ENCODE data around the gene NR5A2. TPM values are rescaled to one million over a fixed set of nuclear protein-coding genes. Genes with fewer than 3 reads are reported as not detected.

The NR5A2 gene
- total RNA-seq, 6 donors from 2014 or later: under 0.01 to 7.8 (median 2.1) TPM

- Histone ChIP-seq H3K27me3 (no peaks in the 10 kb centered on the region), H3K9me3 (no peaks in the 10 kb centered on the region), H3K36me3 (no peaks in the 10 kb centered on the region), H3K4me3 (no peak overlapping the region), H3K4me1 (no peaks in the 10 kb centered on the region), H3K27ac (no peak overlapping the region)
- 85 to 89% methylated on average over 3 of the region's 3 CpGs for WGBS, 2 donors
- DNase-seq (no peak), ATAC-seq (ENCODE audit: low FRiP score in 2 of 2) (no peak)
- no peak for TF ChIP-seq POLR2AphosphoS5 (IDR thresholded peaks at IDR 0.05)
- no peak for TF ChIP-seq EP300 (IDR thresholded peaks at IDR 0.05)
- TF ChIP-seq POLR2A (IDR thresholded peaks at IDR 0.05): no peak
- TF ChIP-seq, protein P1, sequence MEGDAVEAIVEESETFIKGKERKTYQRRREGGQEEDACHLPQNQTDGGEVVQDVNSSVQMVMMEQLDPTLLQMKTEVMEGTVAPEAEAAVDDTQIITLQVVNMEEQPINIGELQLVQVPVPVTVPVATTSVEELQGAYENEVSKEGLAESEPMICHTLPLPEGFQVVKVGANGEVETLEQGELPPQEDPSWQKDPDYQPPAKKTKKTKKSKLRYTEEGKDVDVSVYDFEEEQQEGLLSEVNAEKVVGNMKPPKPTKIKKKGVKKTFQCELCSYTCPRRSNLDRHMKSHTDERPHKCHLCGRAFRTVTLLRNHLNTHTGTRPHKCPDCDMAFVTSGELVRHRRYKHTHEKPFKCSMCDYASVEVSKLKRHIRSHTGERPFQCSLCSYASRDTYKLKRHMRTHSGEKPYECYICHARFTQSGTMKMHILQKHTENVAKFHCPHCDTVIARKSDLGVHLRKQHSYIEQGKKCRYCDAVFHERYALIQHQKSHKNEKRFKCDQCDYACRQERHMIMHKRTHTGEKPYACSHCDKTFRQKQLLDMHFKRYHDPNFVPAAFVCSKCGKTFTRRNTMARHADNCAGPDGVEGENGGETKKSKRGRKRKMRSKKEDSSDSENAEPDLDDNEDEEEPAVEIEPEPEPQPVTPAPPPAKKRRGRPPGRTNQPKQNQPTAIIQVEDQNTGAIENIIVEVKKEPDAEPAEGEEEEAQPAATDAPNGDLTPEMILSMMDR (IDR thresholded peaks at IDR 0.05): no peak
Observed at GRCh38 chr1:199983531-199983930, 44.0 kb upstream of the NR5A2 start.

DNA sequence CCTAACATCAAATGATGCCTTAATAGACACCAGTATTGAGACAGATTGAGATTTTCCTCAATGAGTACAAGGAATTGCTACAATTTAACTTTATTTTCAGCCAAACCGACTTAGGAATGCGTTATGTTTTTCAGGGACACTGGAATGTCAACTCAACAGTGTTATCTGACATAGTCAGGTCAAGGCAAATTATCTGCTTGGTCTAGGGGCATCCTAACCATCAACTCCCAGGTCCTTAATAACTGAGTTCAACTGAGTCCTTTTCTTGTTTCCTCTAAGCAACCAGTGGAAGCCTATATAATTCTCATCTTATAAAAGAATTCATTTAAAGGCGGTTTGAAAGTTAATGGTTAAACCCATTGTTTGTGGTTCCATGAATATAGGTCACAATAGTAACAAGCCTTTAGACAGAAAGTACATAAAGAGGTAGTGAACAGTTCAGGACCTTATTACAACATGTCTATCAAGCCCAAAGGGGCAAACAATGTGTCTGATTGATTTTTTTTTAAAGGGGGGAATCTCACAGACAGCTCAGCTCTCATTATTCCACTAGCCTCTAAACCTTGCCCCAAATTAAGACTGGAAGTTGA is 32.3 kb upstream of the NR5A2 start:
- H3K27me3 ChIP-seq: no peaks in the 10 kb centered on the region
- no peaks in the 10 kb centered on the region for H3K4me1 ChIP-seq
- no peak for ATAC-seq (ENCODE audit: low FRiP score in 2 of 2)
- 45 to 46% methylated on average over 3 of the region's 3 CpGs for WGBS, 2 donors
- no peak overlapping the region for H3K27ac ChIP-seq
- no peaks in the 10 kb centered on the region for H3K9me3 ChIP-seq
- H3K4me3 ChIP-seq: no peak overlapping the region
- TF ChIP-seq POLR2A (IDR thresholded peaks at IDR 0.05) (no peak), POLR2AphosphoS5 (IDR thresholded peaks at IDR 0.05) (no peak), EP300 (IDR thresholded peaks at IDR 0.05) (no peak)
- TF ChIP-seq, protein P1 (IDR thresholded peaks at IDR 0.05): no peak
- no peak for DNase-seq
- H3K36me3 ChIP-seq: no peaks in the 10 kb centered on the region

GRCh38 chr1:200005165-200005564 is 22.3 kb upstream of the NR5A2 start:
- no peaks in the 10 kb centered on the region for H3K4me1 ChIP-seq
- TF ChIP-seq POLR2A (IDR thresholded peaks at IDR 0.05): no peak
- TF ChIP-seq, protein P1 (IDR thresholded peaks at IDR 0.05): no peak
- no peak for TF ChIP-seq POLR2AphosphoS5 (IDR thresholded peaks at IDR 0.05)
- no peak for TF ChIP-seq EP300 (IDR thresholded peaks at IDR 0.05)
- H3K9me3 ChIP-seq: no peaks in the 10 kb centered on the region
- no peak for ATAC-seq (ENCODE audit: low FRiP score in 2 of 2)
- H3K27me3 ChIP-seq: no peaks in the 10 kb centered on the region
- no peak overlapping the region for H3K27ac ChIP-seq
- no peak overlapping the region for H3K4me3 ChIP-seq
- no peaks in the 10 kb centered on the region for H3K36me3 ChIP-seq
- DNase-seq: no peak
- WGBS, 2 donors: 96 to 97% methylated on average over 6 of the region's 6 CpGs

- H3K9me3 ChIP-seq: no peaks in the 10 kb centered on the region
- H3K4me3 ChIP-seq: no peak overlapping the region
- ATAC-seq (ENCODE audit: low FRiP score in 2 of 2): no peak
- no peaks in the 10 kb centered on the region for H3K27me3 ChIP-seq
- no peak overlapping the region for H3K27ac ChIP-seq
- WGBS, 2 donors: 64 to 65% methylated on average over 3 of the region's 3 CpGs
- H3K4me1 ChIP-seq: no peaks in the 10 kb centered on the region
- DNase-seq: no peak
- no peaks in the 10 kb centered on the region for H3K36me3 ChIP-seq
- TF ChIP-seq, protein P1 (IDR thresholded peaks at IDR 0.05): no peak
- TF ChIP-seq POLR2A (IDR thresholded peaks at IDR 0.05): no peak
- no peak for TF ChIP-seq POLR2AphosphoS5 (IDR thresholded peaks at IDR 0.05)
- no peak for TF ChIP-seq EP300 (IDR thresholded peaks at IDR 0.05)
Observed at GRCh38 chr1:200006711-200007110, 20.8 kb upstream of the NR5A2 start.

GRCh38 chr1:200015811-200016210 is 11.7 kb upstream of the NR5A2 start:
- TF ChIP-seq, protein P1 (IDR thresholded peaks at IDR 0.05): no peak
- TF ChIP-seq EP300 (IDR thresholded peaks at IDR 0.05) (no peak), POLR2AphosphoS5 (IDR thresholded peaks at IDR 0.05) (no peak), POLR2A (IDR thresholded peaks at IDR 0.05) (no peak)
- H3K27me3 ChIP-seq: no peaks in the 10 kb centered on the region
- DNase-seq (no peak), ATAC-seq (ENCODE audit: low FRiP score in 2 of 2) (no peak)
- WGBS, 2 donors: 62 to 64% methylated on average over 2 of the region's 2 CpGs
- H3K36me3 ChIP-seq: no peaks in the 10 kb centered on the region
- no peaks in the 10 kb centered on the region for H3K9me3 ChIP-seq
- no peak overlapping the region for H3K27ac ChIP-seq
- no peaks in the 10 kb centered on the region for H3K4me1 ChIP-seq
- no peak overlapping the region for H3K4me3 ChIP-seq
